ENCODE measurements around the gene C1orf105.

DNA sequence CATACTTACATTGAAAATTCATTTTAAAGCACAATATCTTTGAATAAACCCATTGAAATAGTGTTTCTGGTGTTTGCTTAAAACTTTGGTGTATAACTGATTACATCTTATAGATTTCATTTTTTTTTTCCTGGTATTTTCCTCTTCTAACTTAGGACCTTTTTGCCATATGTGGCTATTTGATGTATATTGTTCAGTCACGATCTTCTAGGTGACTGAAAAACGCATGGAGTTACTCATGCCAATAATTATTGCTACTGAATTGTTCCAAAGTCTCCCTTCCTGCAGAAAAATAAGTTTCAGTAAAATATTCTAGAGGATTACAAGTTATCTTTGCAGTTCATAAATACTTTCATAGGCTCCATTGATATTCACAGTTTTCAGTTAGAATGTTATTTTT is 22.9 kb upstream of the C1orf105 start:
- no peak for TF ChIP-seq POLR2AphosphoS5 (IDR thresholded peaks at IDR 0.05; ENCODE audit: low read depth, low read length)
- TF ChIP-seq, protein P1, sequence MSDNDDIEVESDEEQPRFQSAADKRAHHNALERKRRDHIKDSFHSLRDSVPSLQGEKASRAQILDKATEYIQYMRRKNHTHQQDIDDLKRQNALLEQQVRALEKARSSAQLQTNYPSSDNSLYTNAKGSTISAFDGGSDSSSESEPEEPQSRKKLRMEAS (IDR thresholded peaks at IDR 0.05; ENCODE audit: low read depth): no peak
- TF ChIP-seq, protein P2, sequence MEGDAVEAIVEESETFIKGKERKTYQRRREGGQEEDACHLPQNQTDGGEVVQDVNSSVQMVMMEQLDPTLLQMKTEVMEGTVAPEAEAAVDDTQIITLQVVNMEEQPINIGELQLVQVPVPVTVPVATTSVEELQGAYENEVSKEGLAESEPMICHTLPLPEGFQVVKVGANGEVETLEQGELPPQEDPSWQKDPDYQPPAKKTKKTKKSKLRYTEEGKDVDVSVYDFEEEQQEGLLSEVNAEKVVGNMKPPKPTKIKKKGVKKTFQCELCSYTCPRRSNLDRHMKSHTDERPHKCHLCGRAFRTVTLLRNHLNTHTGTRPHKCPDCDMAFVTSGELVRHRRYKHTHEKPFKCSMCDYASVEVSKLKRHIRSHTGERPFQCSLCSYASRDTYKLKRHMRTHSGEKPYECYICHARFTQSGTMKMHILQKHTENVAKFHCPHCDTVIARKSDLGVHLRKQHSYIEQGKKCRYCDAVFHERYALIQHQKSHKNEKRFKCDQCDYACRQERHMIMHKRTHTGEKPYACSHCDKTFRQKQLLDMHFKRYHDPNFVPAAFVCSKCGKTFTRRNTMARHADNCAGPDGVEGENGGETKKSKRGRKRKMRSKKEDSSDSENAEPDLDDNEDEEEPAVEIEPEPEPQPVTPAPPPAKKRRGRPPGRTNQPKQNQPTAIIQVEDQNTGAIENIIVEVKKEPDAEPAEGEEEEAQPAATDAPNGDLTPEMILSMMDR (IDR thresholded peaks at IDR 0.05): no peak
- no peak for TF ChIP-seq SIN3A (IDR thresholded peaks at IDR 0.05; ENCODE audit: borderline replicate concordance, low read depth, low read length)
- TF ChIP-seq, protein P3, sequence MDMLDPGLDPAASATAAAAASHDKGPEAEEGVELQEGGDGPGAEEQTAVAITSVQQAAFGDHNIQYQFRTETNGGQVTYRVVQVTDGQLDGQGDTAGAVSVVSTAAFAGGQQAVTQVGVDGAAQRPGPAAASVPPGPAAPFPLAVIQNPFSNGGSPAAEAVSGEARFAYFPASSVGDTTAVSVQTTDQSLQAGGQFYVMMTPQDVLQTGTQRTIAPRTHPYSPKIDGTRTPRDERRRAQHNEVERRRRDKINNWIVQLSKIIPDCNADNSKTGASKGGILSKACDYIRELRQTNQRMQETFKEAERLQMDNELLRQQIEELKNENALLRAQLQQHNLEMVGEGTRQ (IDR thresholded peaks at IDR 0.05; ENCODE audit: borderline replicate concordance, low read depth, low read length): no peak
- no peak for TF ChIP-seq EZH2phosphoT487 (IDR thresholded peaks at IDR 0.05; ENCODE audit: borderline replicate concordance, low read depth)
- no peak for TF ChIP-seq FOXM1 (IDR thresholded peaks at IDR 0.05; ENCODE audit: low read depth)
- TF ChIP-seq MXI1 (IDR thresholded peaks at IDR 0.05; ENCODE audit: low read depth, low read length): no peak
- TF ChIP-seq NFIC (IDR thresholded peaks at IDR 0.05; ENCODE audit: borderline replicate concordance): no peak
- TF ChIP-seq FOXJ3 (CRISPR knock-in tag; IDR thresholded peaks at IDR 0.05): no peak
- TF ChIP-seq, protein P4, sequence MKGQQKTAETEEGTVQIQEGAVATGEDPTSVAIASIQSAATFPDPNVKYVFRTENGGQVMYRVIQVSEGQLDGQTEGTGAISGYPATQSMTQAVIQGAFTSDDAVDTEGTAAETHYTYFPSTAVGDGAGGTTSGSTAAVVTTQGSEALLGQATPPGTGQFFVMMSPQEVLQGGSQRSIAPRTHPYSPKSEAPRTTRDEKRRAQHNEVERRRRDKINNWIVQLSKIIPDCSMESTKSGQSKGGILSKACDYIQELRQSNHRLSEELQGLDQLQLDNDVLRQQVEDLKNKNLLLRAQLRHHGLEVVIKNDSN (IDR thresholded peaks at IDR 0.05; ENCODE audit: borderline replicate concordance, low read depth): no peak

All from SK-N-SH (cell line).